Adrenal gland (tissue), 12 donors: ENCODE data around the gene SRGAP1. TPM values are rescaled to one million over a fixed set of nuclear protein-coding genes. Genes with fewer than 3 reads are reported as not detected.

Source experiments
- DNase-seq, 7 donors: peaks; one replicate each; pipeline ENCODE4 v3.0.0-alpha.2; 2019 to 2020
- H3K27ac ChIP-seq, 5 donors: fragments of 200-600 bp; sonication (generic) in 4 of 5; 1 replicate in 3 of 5; 2 replicates in 2 of 5; pipeline versions ENCODE4 v1.5.1 to v1.8.0; 2016 to 2020; ENCODE audit warnings: mild to moderate bottlenecking in 1 of 5
- H3K27me3 ChIP-seq: fragments of 200-600 bp; 2 replicates; pipeline ENCODE4 v1.8.0; 2021
- H3K36me3 ChIP-seq, 2 donors: fragments of 200-600 bp; replicated peaks in 1 of 2; 1 replicate in 1 of 2; 2 replicates in 1 of 2; pipeline versions ENCODE4 v1.5.1 to v1.8.0; 2018 to 2022
- H3K4me1 ChIP-seq, 2 donors: fragments of 200-600 bp; replicated peaks in 1 of 2; 1 replicate in 1 of 2; 2 replicates in 1 of 2; pipeline versions ENCODE4 v1.5.1 to v1.8.0; 2018 to 2021
- H3K4me3 ChIP-seq, 4 donors: fragments of 200-600 bp; sonication (generic) in 3 of 4; one replicate each; pipeline ENCODE4 v1.5.1; 2016 to 2018
- H3K9me3 ChIP-seq, 3 donors: fragments of 200-600 bp; sonication (generic) in 1 of 3; replicated peaks in 1 of 3; 1 replicate in 2 of 3; 2 replicates in 1 of 3; pipeline versions ENCODE4 v1.5.1 to v1.8.0; 2016 to 2021
- CTCF ChIP-seq, 6 experiments: fragments of 450-650 bp in 4 of 6; fragments of 200-600 bp in 2 of 6; sonication (generic) in 1 of 6; IDR thresholded peaks; 1 replicate in 5 of 6; 2 replicates in 1 of 6; pipeline versions ENCODE4 v1.5.1 to v1.8.0; 2016 to 2021; ENCODE audit warnings: antibody characterized with exemption in 6 of 6, mild to moderate bottlenecking in 2 of 6, moderate library complexity in 1 of 6
- POLR2A ChIP-seq, 2 donors: fragments of 450-650 bp; IDR thresholded peaks; one replicate each; pipeline ENCODE4 v1.6.1; 2017; ENCODE audit warnings: antibody characterized with exemption in 2 of 2, mild to moderate bottlenecking in 2 of 2, moderate library complexity in 1 of 2
- WGBS, 4 donors: extraction: QIAGEN DNeasy Blood & Tissue Kit in 2 of 4; methylation state at CpG; one replicate each; pipeline versions ENCODE4 v1.1.5 to v1.1.7; 2013 to 2017; 5-methylcytosine and 5-hydroxymethylcytosine counted together
- intact Hi-C, 2 donors: fragments of 100-400 bp; cut with DNase I; formaldehyde crosslinking; loops; one replicate each; pipeline versions ENCODE4 v1.14.1 to v1.15.0; 2022 to 2023
- polyA plus RNA-seq, 3 donors: library from polyadenylated mRNA; stranded (reverse); fragments of 200-250 nt in 2 of 3; fragments of 350-450 nt in 1 of 3; fragmentation: Illumina TruSeq in 1 of 3; extraction: RNeasy Lipid Tissue Mini Kit (QIAGEN cat#74804) in 1 of 3; gene quantifications; one replicate each; pipeline ENCODE4 v1.2.3, GENCODE V29; 2013 to 2014
- total RNA-seq, 9 donors: library from RNA; depleted of rRNA in 4 of 9; stranded (reverse); fragments of >200 nt in 4 of 9; fragments of 120-200 nt in 1 of 9; fragmentation: NEBNext Ultra II Directional in 1 of 9; extraction: Animal tissue kit (Norgen Biotek cat#: 25700) in 1 of 9; gene quantifications; one replicate each; pipeline versions ENCODE4 v1.1.0 to v1.2.4, GENCODE V29; 2013 to 2023
- donor health status: healthy with polysubstance abuse.
- donor health status: Bipolar disorder and iron deficiency.
- donor health status: DM: yes; HTN: yes; CAD: no.
- donor health status: DM: no; HTN: no; CAD: no.
- donor health status: DM: no; HTN: no; CAD: no.
- donor health status: DM: yes; HTN: yes; CAD: no.

Gene SRGAP1
- total and polyA plus RNA-seq, 12 donors, result 2.4 to 35.6 (median 9.8) TPM

DNA sequence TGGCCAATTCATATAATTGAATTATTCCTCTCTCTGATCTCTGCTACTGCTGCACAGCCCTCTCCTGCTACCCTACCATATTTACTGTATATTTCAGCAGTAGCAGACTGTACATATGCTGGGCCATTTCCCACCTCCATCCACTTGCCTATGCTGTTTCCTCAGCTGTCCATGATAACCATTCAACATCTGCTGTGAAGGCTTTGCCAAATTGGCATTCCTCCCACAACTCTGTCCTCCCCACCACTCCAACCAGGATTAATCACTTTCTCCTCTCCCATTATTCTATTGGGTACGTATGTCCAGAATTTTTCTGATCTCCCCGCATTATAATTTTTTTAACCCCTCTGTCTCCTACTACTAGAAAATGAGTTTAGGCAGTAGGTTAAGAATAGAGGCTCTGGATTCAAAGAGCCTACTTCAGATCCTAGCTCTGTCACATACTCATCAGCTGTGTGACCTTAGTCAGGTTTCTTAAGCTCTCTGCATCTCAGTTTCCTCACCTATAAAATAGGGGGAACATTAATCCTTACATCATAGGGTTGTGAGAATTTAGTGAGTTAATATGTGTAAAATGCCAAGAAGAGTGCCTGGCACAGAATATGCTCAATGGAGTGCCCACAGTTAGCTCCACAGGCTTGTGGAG is 254.3 kb downstream of the SRGAP1 start:
- H3K27ac ChIP-seq, result peak overlapping the region in 4 of 5 donors; percentile 7 to 77 (median 30)
- DNase-seq, result peak in 6 of 7 donors; percentile 33 to 62 (median 50)

GRCh38 chr12:64099397-64099796 is 254.9 kb downstream of the SRGAP1 start:
- H3K36me3 ChIP-seq, result no peaks in the 10 kb centered on the region
- H3K9me3 ChIP-seq, result no peaks in the 10 kb centered on the region
- peaks cover 8 to 23% of the 10 kb centered on the region in 2 donors for H3K4me1 ChIP-seq
- intact Hi-C loops, result no loop called here
- no peaks in the 10 kb centered on the region for H3K27me3 ChIP-seq
- H3K27ac ChIP-seq, result peak overlapping the region in 4 of 5 donors; percentile 7 to 77 (median 30)
- TF ChIP-seq CTCF (IDR thresholded peaks at IDR 0.05), result no peak
- TF ChIP-seq POLR2A (IDR thresholded peaks at IDR 0.05), result no peak
- no peak overlapping the region for H3K4me3 ChIP-seq
- peak; percentile 41 to 85 (median 77) for DNase-seq
- 37 to 66% (median 44%) methylated on average over 5 of the region's 5 CpGs for WGBS, 4 donors

More for the DNA sequence above, 254.3 kb downstream of the SRGAP1 start:
- no peaks in the 10 kb centered on the region for H3K9me3 ChIP-seq
- no peaks in the 10 kb centered on the region for H3K36me3 ChIP-seq
- intact Hi-C loops, result no loop called here
- no peak overlapping the region for H3K4me3 ChIP-seq
- no peak for TF ChIP-seq CTCF (IDR thresholded peaks at IDR 0.05)
- TF ChIP-seq POLR2A (IDR thresholded peaks at IDR 0.05), result no peak
- WGBS, 4 donors, result 35 to 56% (median 48%) methylated on average over 2 of the region's 2 CpGs
- peaks cover 8 to 18% of the 10 kb centered on the region in 2 donors for H3K4me1 ChIP-seq
- no peaks in the 10 kb centered on the region for H3K27me3 ChIP-seq

GRCh38 chr12:64102339-64102738 is 257.8 kb downstream of the SRGAP1 start:
- intact Hi-C loops, result no loop called here
- DNase-seq, result no peak
- H3K27me3 ChIP-seq, result no peaks in the 10 kb centered on the region
- H3K36me3 ChIP-seq, result no peaks in the 10 kb centered on the region
- TF ChIP-seq CTCF (IDR thresholded peaks at IDR 0.05) (no peak), POLR2A (IDR thresholded peaks at IDR 0.05) (no peak)
- H3K27ac ChIP-seq, result no peak overlapping the region
- H3K4me1 ChIP-seq, result peaks cover 8 to 31% of the 10 kb centered on the region in 2 donors
- no peaks in the 10 kb centered on the region for H3K9me3 ChIP-seq
- no peak overlapping the region for H3K4me3 ChIP-seq
- 90 to 98% (median 92%) methylated on average over 4 of the region's 4 CpGs for WGBS, 4 donors

DNA sequence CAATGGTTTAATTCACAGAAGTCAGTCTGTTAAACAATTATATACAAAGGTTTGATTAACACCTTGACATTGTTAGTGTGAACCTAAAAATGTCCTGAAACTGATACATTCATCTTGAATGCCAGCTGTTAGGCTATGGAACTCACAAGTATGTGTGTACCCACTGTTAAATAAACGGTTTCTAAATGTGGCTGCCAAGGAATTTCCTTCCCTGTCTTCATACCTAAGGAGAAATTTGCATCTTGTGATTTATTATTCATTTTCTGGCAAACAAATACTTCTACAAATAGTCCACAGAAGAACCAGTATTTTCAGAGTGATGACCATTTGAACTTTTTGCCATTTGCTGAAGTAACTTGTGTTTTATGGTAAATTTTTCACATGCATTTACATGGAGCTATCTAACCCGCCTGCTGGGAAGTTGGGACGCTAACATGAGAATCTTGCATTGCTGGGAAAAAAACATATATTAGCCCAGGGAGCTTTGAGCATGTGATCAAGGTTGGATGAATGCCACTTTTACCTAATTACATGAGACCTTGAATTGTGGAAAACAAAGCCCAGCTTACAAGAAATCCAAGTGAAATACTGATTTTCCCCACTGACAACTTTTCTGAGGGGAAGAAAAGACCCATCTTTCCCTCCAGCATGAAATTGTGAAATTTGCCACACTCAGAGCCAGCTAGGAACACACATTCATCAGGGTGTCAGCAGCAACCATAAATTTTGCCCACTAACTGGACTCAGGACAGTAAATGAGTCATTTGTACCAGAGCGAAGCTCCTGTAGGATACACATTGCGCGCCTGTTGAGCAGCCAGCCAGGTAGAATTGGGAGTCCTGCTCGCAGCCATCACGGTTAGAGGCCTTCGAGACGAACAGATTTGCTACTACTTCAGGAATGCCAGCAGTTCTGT is 259.6 kb downstream of the SRGAP1 start:
- H3K36me3 ChIP-seq, result no peaks in the 10 kb centered on the region
- WGBS, 4 donors, result 54 to 68% (median 58%) methylated on average over 10 of the region's 10 CpGs
- H3K27ac ChIP-seq, result peak overlapping the region in 2 of 5 donors; percentile 45 to 48
- no peaks in the 10 kb centered on the region for H3K27me3 ChIP-seq
- H3K4me1 ChIP-seq, result peaks cover 2 to 25% of the 10 kb centered on the region in 2 donors
- no peaks in the 10 kb centered on the region for H3K9me3 ChIP-seq
- TF ChIP-seq CTCF (IDR thresholded peaks at IDR 0.05) (no peak), POLR2A (IDR thresholded peaks at IDR 0.05) (no peak)
- H3K4me3 ChIP-seq, result no peak overlapping the region
- intact Hi-C loops, result no loop called here
- peak; percentile 62 to 88 (median 83) for DNase-seq
